ENCODE results near the gene RAPSN. TPM values are rescaled to one million over a fixed set of nuclear protein-coding genes. Genes with fewer than 3 reads are reported as not detected.

The RAPSN gene
- total RNA-seq, 4 donors from 2014 or later = not detected

- no peak for TF ChIP-seq CTCF (IDR thresholded peaks at IDR 0.05)
- no peak for TF ChIP-seq EP300 (IDR thresholded peaks at IDR 0.05; ENCODE audit: low read depth)
- TF ChIP-seq POLR2A (IDR thresholded peaks at IDR 0.05) = no peak
- intact Hi-C loops (cut with DNase I; ENCODE audit: low total_unique reads) (no loop called here), in situ Hi-C loops (cut with MboI; ENCODE audit: low pct_ligation_motif_present in 1 of 4, low pct_unique_long_range_greater_than_20kb in 1 of 4, low sequenced_read_pairs in 3 of 4) (no loop called here)
- no peak for DNase-seq
- no peak overlapping the region for H3K4me3 ChIP-seq
- H3K27me3 ChIP-seq = no peaks in the 10 kb centered on the region
- H3K27ac ChIP-seq = no peak overlapping the region
- H3K36me3 ChIP-seq = no peaks in the 10 kb centered on the region
- WGBS, 2 donors (ENCODE audit: low coverage in 1 of 2) = 93% methylated on average over 3 of the region's 3 CpGs; no CpG with 5 or more reads in 1 of the 2 donors
- H3K4me1 ChIP-seq = peaks cover 0 to 9% (median 3%) of the 10 kb centered on the region in 4 donors
- no peaks in the 10 kb centered on the region for H3K9me3 ChIP-seq
These were observed 12.2 kb downstream of the RAPSN start for GRCh38 chr11:47436726-47437125.

GRCh38 chr11:47435687-47436086, 13.2 kb downstream of the RAPSN start:
- in situ Hi-C loops (cut with MboI; ENCODE audit: low pct_ligation_motif_present in 1 of 4, low pct_unique_long_range_greater_than_20kb in 1 of 4, low sequenced_read_pairs in 3 of 4) (no loop called here), intact Hi-C loops (cut with DNase I; ENCODE audit: low total_unique reads) (no loop called here)

GRCh38 chr11:47434011-47434786, 14.7 kb downstream of the RAPSN start:
- Histone ChIP-seq H3K36me3 (no peaks in the 10 kb centered on the region), H3K4me3 (no peak overlapping the region), H3K9me3 (no peaks in the 10 kb centered on the region), H3K4me1 (peaks cover 0 to 9% (median 3%) of the 10 kb centered on the region in 4 donors), H3K27me3 (no peaks in the 10 kb centered on the region), H3K27ac (no peak overlapping the region)
- WGBS, 2 donors (ENCODE audit: low coverage in 1 of 2) = 74 to 76% methylated on average over 4 to 7 of the region's 7 CpGs
- DNase-seq = no peak
- intact Hi-C loops (cut with DNase I; ENCODE audit: low total_unique reads) (no loop called here), in situ Hi-C loops (cut with MboI; ENCODE audit: low pct_ligation_motif_present in 1 of 4, low pct_unique_long_range_greater_than_20kb in 1 of 4, low sequenced_read_pairs in 3 of 4) (no loop called here)
- TF ChIP-seq POLR2A (IDR thresholded peaks at IDR 0.05) (no peak), POLR2AphosphoS5 (IDR thresholded peaks at IDR 0.05) (no peak), CTCF (IDR thresholded peaks at IDR 0.05) (no peak), EP300 (IDR thresholded peaks at IDR 0.05; ENCODE audit: low read depth) (no peak)

More at GRCh38 chr11:47435687-47436086, 13.2 kb downstream of the RAPSN start:
- Histone ChIP-seq H3K4me3 (no peak overlapping the region), H3K27ac (no peak overlapping the region), H3K27me3 (no peaks in the 10 kb centered on the region), H3K36me3 (no peaks in the 10 kb centered on the region), H3K9me3 (no peaks in the 10 kb centered on the region), H3K4me1 (peaks cover 0 to 9% (median 3%) of the 10 kb centered on the region in 4 donors)
- TF ChIP-seq EP300 (IDR thresholded peaks at IDR 0.05; ENCODE audit: low read depth) (no peak), CTCF (IDR thresholded peaks at IDR 0.05) (no peak), POLR2AphosphoS5 (IDR thresholded peaks at IDR 0.05) (no peak), POLR2A (IDR thresholded peaks at IDR 0.05) (no peak)
- whole genome bisulfite sequencing, 2 donors (ENCODE audit: low coverage in 1 of 2) = 92% methylated on average over 3 of the region's 3 CpGs; no CpG with 5 or more reads in 1 of the 2 donors
- no peak for DNase-seq

- H3K9me3 ChIP-seq = no peaks in the 10 kb centered on the region
- H3K4me1 ChIP-seq = peaks cover 0 to 9% (median 3%) of the 10 kb centered on the region in 4 donors
- no peaks in the 10 kb centered on the region for H3K27me3 ChIP-seq
- intact Hi-C loops (cut with DNase I; ENCODE audit: low total_unique reads) = no loop called here
- 41% methylated on average over 3 of the region's 3 CpGs; no CpG with 5 or more reads in 1 of the 2 donors for WGBS, 2 donors (ENCODE audit: low coverage in 1 of 2)
- no peak for TF ChIP-seq EP300 (IDR thresholded peaks at IDR 0.05; ENCODE audit: low read depth)
- DNase-seq = no peak
- no peak overlapping the region for H3K27ac ChIP-seq
- no peak overlapping the region for H3K4me3 ChIP-seq
- no peaks in the 10 kb centered on the region for H3K36me3 ChIP-seq
- in situ Hi-C loops (cut with MboI; ENCODE audit: low pct_ligation_motif_present in 1 of 4, low pct_unique_long_range_greater_than_20kb in 1 of 4, low sequenced_read_pairs in 3 of 4) = no loop called here
These were observed 15.8 kb downstream of the RAPSN start for GRCh38 chr11:47433157-47433556.

Measured in transverse colon (tissue), 4 donors.